ENCODE data around the gene CLMP. TPM values are rescaled to one million over a fixed set of nuclear protein-coding genes. Genes with fewer than 3 reads are reported as not detected.

The CLMP gene
- total RNA-seq, 1 donor from 2014 or later, result 8.6 TPM

- intact Hi-C loops (cut with DNase I), result no loop called here
- ATAC-seq, result no peak
- peak; percentile 50 for DNase-seq (ENCODE audit: missing footprints)
Measured at GRCh38 chr11:123196060-123196714, 1.1 kb upstream of the CLMP start.

GRCh38 chr11:123194337-123195187 is 486 bp downstream of the CLMP start:
- ATAC-seq, result peak; percentile 39

GRCh38 chr11:123193742-123194141 is 1.3 kb downstream of the CLMP start:
- DNase-seq (ENCODE audit: missing footprints) (no peak), ATAC-seq (peak; percentile 11)
- intact Hi-C loops (cut with DNase I), result no loop called here

More at GRCh38 chr11:123194337-123195187, 486 bp downstream of the CLMP start:
- intact Hi-C loops (cut with DNase I), result no loop called here
- DNase-seq (ENCODE audit: missing footprints), result peak; percentile 75

GRCh38 chr11:123191939-123192338 is 3.1 kb downstream of the CLMP start:
- no peak for ATAC-seq
- intact Hi-C loops (cut with DNase I), result no loop called here
- no peak for DNase-seq (ENCODE audit: missing footprints)

GRCh38 chr11:123190518-123190917 is 4.5 kb downstream of the CLMP start:
- intact Hi-C loops (cut with DNase I), result no loop called here
- ATAC-seq (no peak), DNase-seq (ENCODE audit: missing footprints) (no peak)

- peak; percentile 62 for ATAC-seq
- intact Hi-C loops (cut with DNase I), result no loop called here
- no peak for DNase-seq (ENCODE audit: missing footprints)
Measured at GRCh38 chr11:123188508-123189165, 6.4 kb downstream of the CLMP start.

- ATAC-seq (peak; percentile 32), DNase-seq (ENCODE audit: missing footprints) (no peak)
- intact Hi-C loops (cut with DNase I), result no loop called here
Measured at GRCh38 chr11:123187665-123188507, 7.2 kb downstream of the CLMP start.

- ATAC-seq (no peak), DNase-seq (ENCODE audit: missing footprints) (no peak)
- intact Hi-C loops (cut with DNase I), result no loop called here
Measured at GRCh38 chr11:123187248-123187647, 7.8 kb downstream of the CLMP start.

- intact Hi-C loops (cut with DNase I), result no loop called here
- DNase-seq (ENCODE audit: missing footprints) (no peak), ATAC-seq (no peak)
Measured at GRCh38 chr11:123186286-123186685, 8.8 kb downstream of the CLMP start.

- DNase-seq (ENCODE audit: missing footprints) (no peak), ATAC-seq (no peak)
- intact Hi-C loops (cut with DNase I), result no loop called here
Measured at GRCh38 chr11:123185326-123185725, 9.7 kb downstream of the CLMP start.

GRCh38 chr11:123184531-123184930 is 10.5 kb downstream of the CLMP start:
- DNase-seq (ENCODE audit: missing footprints), result no peak
- intact Hi-C loops (cut with DNase I), result no loop called here

GRCh38 chr11:123183391-123184099 is 11.5 kb downstream of the CLMP start:
- DNase-seq (ENCODE audit: missing footprints) (no peak), ATAC-seq (no peak)
- intact Hi-C loops (cut with DNase I), result no loop called here

More at GRCh38 chr11:123184531-123184930, 10.5 kb downstream of the CLMP start:
- no peak for ATAC-seq

GRCh38 chr11:123181767-123182500 is 13.1 kb downstream of the CLMP start:
- ATAC-seq (no peak), DNase-seq (ENCODE audit: missing footprints) (no peak)
- intact Hi-C loops (cut with DNase I), result no loop called here

GRCh38 chr11:123181075-123181474 is 14.0 kb downstream of the CLMP start:
- ATAC-seq, result no peak
- DNase-seq (ENCODE audit: missing footprints), result no peak
- intact Hi-C loops (cut with DNase I), result no loop called here

GRCh38 chr11:123180574-123180973 is 14.5 kb downstream of the CLMP start:
- no peak for DNase-seq (ENCODE audit: missing footprints)
- intact Hi-C loops (cut with DNase I), result no loop called here
- no peak for ATAC-seq

- DNase-seq (ENCODE audit: missing footprints), result no peak
- intact Hi-C loops (cut with DNase I), result no loop called here
- ATAC-seq, result no peak
Measured at GRCh38 chr11:123180166-123180565, 14.9 kb downstream of the CLMP start.

- intact Hi-C loops (cut with DNase I), result no loop called here
- no peak for ATAC-seq
- no peak for DNase-seq (ENCODE audit: missing footprints)
Measured at GRCh38 chr11:123179586-123179985, 15.5 kb downstream of the CLMP start.

- DNase-seq (ENCODE audit: missing footprints) (no peak), ATAC-seq (no peak)
- intact Hi-C loops (cut with DNase I), result no loop called here
Measured at GRCh38 chr11:123178186-123178585, 16.9 kb downstream of the CLMP start.

Measured in Right ventricle myocardium inferior (tissue), 1 donor.